ENCODE data around the gene GP9. TPM values are rescaled to one million over a fixed set of nuclear protein-coding genes. Genes with fewer than 3 reads are reported as not detected.
"Not testable (repeated sequence)": the region's sequence is repeated elsewhere in the genome, so short reads cannot be mapped to it uniquely, and the experiment has no call there.

The GP9 gene
- total RNA-seq, 2 experiments from 2014 or later = not detected

GRCh38 chr3:129095285-129095684 is 34.7 kb downstream of the GP9 start:
- H3K27me3 Mint-ChIP-seq = no peaks in the 10 kb centered on the region
- peaks cover 29% of the 10 kb centered on the region for H3K36me3 Mint-ChIP-seq (ENCODE audit: low read depth)
- no peak for DNase-seq
- peaks cover 23% of the 10 kb centered on the region for H3K4me1 Mint-ChIP-seq
- no peak overlapping the region for H3K4me3 Mint-ChIP-seq
- H3K9me3 Mint-ChIP-seq = no peaks in the 10 kb centered on the region
- ChIA-PET CTCF (interaction anchor here (0.8 to 1.7 kb wide), 7 partner anchors 15 to 150 kb away, joined by 3 to 4 read pairs (median 3); partner anchors contain the start of gene RAB43), POLR2A (no interaction called here)
- H3K27ac Mint-ChIP-seq = no peak overlapping the region

- no peaks in the 10 kb centered on the region for H3K9me3 Mint-ChIP-seq
- ChIA-PET POLR2A (interaction anchor here (0.6 kb wide), 1 partner anchor 325 kb away, joined by 4 read pairs; no protein-coding TSS in a partner anchor), CTCF (interaction anchor here (0.7 to 2.1 kb wide), 4 partner anchors 13 to 129 kb away, joined by 3 to 5 read pairs (median 4); no protein-coding TSS in a partner anchor)
- DNase-seq = no peak
- peak overlapping the region; percentile 7 for H3K27ac Mint-ChIP-seq
- no peak overlapping the region for H3K4me3 Mint-ChIP-seq
- H3K4me1 Mint-ChIP-seq = peaks cover 47% of the 10 kb centered on the region
- no peaks in the 10 kb centered on the region for H3K27me3 Mint-ChIP-seq
- peaks cover 48% of the 10 kb centered on the region for H3K36me3 Mint-ChIP-seq (ENCODE audit: low read depth)
These were observed 39.7 kb downstream of the GP9 start for GRCh38 chr3:129100274-129100673.

GRCh38 chr3:129101370-129102138 is 41.0 kb downstream of the GP9 start:
- peaks cover 46% of the 10 kb centered on the region for H3K4me1 Mint-ChIP-seq
- H3K9me3 Mint-ChIP-seq = no peaks in the 10 kb centered on the region
- H3K27ac Mint-ChIP-seq = peak overlapping the region; percentile 54
- H3K27me3 Mint-ChIP-seq = no peaks in the 10 kb centered on the region
- no peak overlapping the region for H3K4me3 Mint-ChIP-seq
- peaks cover 45% of the 10 kb centered on the region for H3K36me3 Mint-ChIP-seq (ENCODE audit: low read depth)
- DNase-seq = no peak
- ChIA-PET POLR2A (no interaction called here), CTCF (interaction anchor here (0.9 to 4.2 kb wide), 4 partner anchors 17 to 130 kb away, joined by 3 to 22 read pairs (median 4); no protein-coding TSS in a partner anchor)

GRCh38 chr3:129103296-129103695 is 42.7 kb downstream of the GP9 start:
- CTCF ChIA-PET = interaction anchor here (1.1 to 4.2 kb wide), 2 partner anchors 15 to 223 kb away, joined by 4 to 22 read pairs; no protein-coding TSS in a partner anchor
- DNase-seq = no peak
- Mint-ChIP-seq H3K9me3 (no peaks in the 10 kb centered on the region), H3K4me1 (peaks cover 54% of the 10 kb centered on the region), H3K36me3 (ENCODE audit: low read depth) (peaks cover 42% of the 10 kb centered on the region), H3K4me3 (no peak overlapping the region), H3K27ac (peak overlapping the region; percentile 69), H3K27me3 (no peaks in the 10 kb centered on the region)
- POLR2A ChIA-PET = no interaction called here

GRCh38 chr3:129104051-129104450 is 43.5 kb downstream of the GP9 start:
- H3K27me3 Mint-ChIP-seq = no peaks in the 10 kb centered on the region
- H3K9me3 Mint-ChIP-seq = no peaks in the 10 kb centered on the region
- peaks cover 59% of the 10 kb centered on the region for H3K4me1 Mint-ChIP-seq
- POLR2A ChIA-PET = no interaction called here
- CTCF ChIA-PET = interaction anchor here (0.5 to 4.2 kb wide), 4 partner anchors 14 to 128 kb away, joined by 3 to 22 read pairs (median 4); no protein-coding TSS in a partner anchor
- no peak overlapping the region for H3K4me3 Mint-ChIP-seq
- peaks cover 47% of the 10 kb centered on the region for H3K36me3 Mint-ChIP-seq (ENCODE audit: low read depth)
- H3K27ac Mint-ChIP-seq = peak overlapping the region; percentile 7
- no peak for DNase-seq

- DNase-seq = no peak
- no peak overlapping the region for H3K4me3 Mint-ChIP-seq
- CTCF ChIA-PET = interaction anchor here (0.5 to 4.2 kb wide), 4 partner anchors 14 to 128 kb away, joined by 3 to 22 read pairs (median 4); no protein-coding TSS in a partner anchor
- POLR2A ChIA-PET = no interaction called here
- peaks cover 58% of the 10 kb centered on the region for H3K4me1 Mint-ChIP-seq
- H3K27me3 Mint-ChIP-seq = no peaks in the 10 kb centered on the region
- peak overlapping the region; percentile 7 for H3K27ac Mint-ChIP-seq
- H3K36me3 Mint-ChIP-seq (ENCODE audit: low read depth) = peaks cover 43% of the 10 kb centered on the region
- no peaks in the 10 kb centered on the region for H3K9me3 Mint-ChIP-seq
These were observed 44.0 kb downstream of the GP9 start for GRCh38 chr3:129104498-129105079.

GRCh38 chr3:129105862-129106261 is 45.3 kb downstream of the GP9 start:
- no peaks in the 10 kb centered on the region for H3K27me3 Mint-ChIP-seq
- no peak overlapping the region for H3K27ac Mint-ChIP-seq
- no peak for DNase-seq
- POLR2A ChIA-PET = no interaction called here
- peaks cover 46% of the 10 kb centered on the region for H3K36me3 Mint-ChIP-seq (ENCODE audit: low read depth)
- CTCF ChIA-PET = no interaction called here
- no peaks in the 10 kb centered on the region for H3K9me3 Mint-ChIP-seq
- H3K4me3 Mint-ChIP-seq = no peak overlapping the region
- H3K4me1 Mint-ChIP-seq = peaks cover 58% of the 10 kb centered on the region

- H3K4me1 Mint-ChIP-seq = peaks cover 59% of the 10 kb centered on the region
- CTCF ChIA-PET = no interaction called here
- POLR2A ChIA-PET = no interaction called here
These were observed 45.7 kb downstream of the GP9 start for GRCh38 chr3:129106320-129106719.

GRCh38 chr3:129106866-129107565 is 46.4 kb downstream of the GP9 start:
- Mint-ChIP-seq H3K4me3 (no peak overlapping the region), H3K36me3 (ENCODE audit: low read depth) (peaks cover 44% of the 10 kb centered on the region), H3K27ac (peak overlapping the region; percentile 41), H3K9me3 (no peaks in the 10 kb centered on the region), H3K27me3 (no peaks in the 10 kb centered on the region), H3K4me1 (peaks cover 63% of the 10 kb centered on the region)
- ChIA-PET POLR2A (no interaction called here), CTCF (no interaction called here)
- DNase-seq = no peak

More at GRCh38 chr3:129106320-129106719, 45.7 kb downstream of the GP9 start:
- Mint-ChIP-seq H3K9me3 (no peaks in the 10 kb centered on the region), H3K36me3 (ENCODE audit: low read depth) (peaks cover 45% of the 10 kb centered on the region), H3K27ac (peak overlapping the region; percentile 62), H3K4me3 (no peak overlapping the region), H3K27me3 (no peaks in the 10 kb centered on the region)
- DNase-seq = no peak

GRCh38 chr3:129107793-129108192 is 47.2 kb downstream of the GP9 start:
- no peak for DNase-seq
- Mint-ChIP-seq H3K9me3 (no peaks in the 10 kb centered on the region), H3K36me3 (ENCODE audit: low read depth) (peaks cover 50% of the 10 kb centered on the region), H3K4me1 (peaks cover 68% of the 10 kb centered on the region), H3K27ac (peak overlapping the region; percentile 79), H3K27me3 (no peaks in the 10 kb centered on the region), H3K4me3 (no peak overlapping the region)
- CTCF ChIA-PET = interaction anchor here (0.6 to 1.9 kb wide), 3 partner anchors 39 to 473 kb away, joined by 3 to 5 read pairs (median 3); no protein-coding TSS in a partner anchor
- POLR2A ChIA-PET = no interaction called here

GRCh38 chr3:129111076-129111780 is 50.6 kb downstream of the GP9 start:
- CTCF ChIA-PET = interaction anchor here (0.6 to 1.5 kb wide), 2 partner anchors 51 to 53 kb away, joined by 3 read pairs; no protein-coding TSS in a partner anchor
- peak overlapping the region; percentile 69 for H3K27ac Mint-ChIP-seq
- DNase-seq, H3K9me3 Mint-ChIP-seq, H3K4me3 Mint-ChIP-seq, H3K27me3 Mint-ChIP-seq, POLR2A ChIA-PET: not testable (repeated sequence)
- peaks cover 60% of the 10 kb centered on the region for H3K36me3 Mint-ChIP-seq (ENCODE audit: low read depth)
- H3K4me1 Mint-ChIP-seq = peaks cover 80% of the 10 kb centered on the region

Data from activated CD4-positive, alpha-beta T cell treated with anti-CD3 and anti-CD28 coated beads, Interleukin-2, amount 10 ng/mL, durations not matched to agents 7 days and 5 days (primary cell).